Measurements from ENCODE around the gene BMP6.

BMP6 gene

GRCh38 chr6:7693827-7694226 is 32.1 kb upstream of the BMP6 start:
- H3K36me3 ChIP-seq (ENCODE audit: insufficient read depth, low read length) = no peaks in the 10 kb centered on the region
- H3K4me2 ChIP-seq (ENCODE audit: low read length) = no peak overlapping the region
- no peak overlapping the region for H3K4me3 ChIP-seq (ENCODE audit: low read length)
- H3K9ac ChIP-seq (ENCODE audit: low read depth, low read length) = no peak overlapping the region
- H3K27me3 ChIP-seq (ENCODE audit: control insufficient read depth, insufficient read depth, low read length) = no peaks in the 10 kb centered on the region
- H3K4me1 ChIP-seq (ENCODE audit: control insufficient read depth, insufficient read depth, low read length) = peaks cover 31% of the 10 kb centered on the region
- no peaks in the 10 kb centered on the region for H3K9me3 ChIP-seq (replicated peaks; ENCODE audit: low read length)

GRCh38 chr6:7696061-7696460 is 29.8 kb upstream of the BMP6 start:
- Histone ChIP-seq H3K27me3 (ENCODE audit: control insufficient read depth, insufficient read depth, low read length) (no peaks in the 10 kb centered on the region), H3K9me3 (replicated peaks; ENCODE audit: low read length) (no peaks in the 10 kb centered on the region), H3K9ac (ENCODE audit: low read depth, low read length) (no peak overlapping the region), H3K4me1 (ENCODE audit: control insufficient read depth, insufficient read depth, low read length) (peaks cover 31% of the 10 kb centered on the region), H3K36me3 (ENCODE audit: insufficient read depth, low read length) (no peaks in the 10 kb centered on the region), H3K4me3 (ENCODE audit: low read length) (no peak overlapping the region), H3K4me2 (ENCODE audit: low read length) (no peak overlapping the region)

- no peaks in the 10 kb centered on the region for H3K9me3 ChIP-seq (replicated peaks; ENCODE audit: low read length)
- H3K27me3 ChIP-seq (ENCODE audit: control insufficient read depth, insufficient read depth, low read length) = no peaks in the 10 kb centered on the region
- H3K4me3 ChIP-seq (ENCODE audit: low read length) = no peak overlapping the region
- H3K4me2 ChIP-seq (ENCODE audit: low read length) = peak overlapping the region; percentile 70
- peak overlapping the region; percentile 71 for H3K9ac ChIP-seq (ENCODE audit: low read depth, low read length)
- no peaks in the 10 kb centered on the region for H3K36me3 ChIP-seq (ENCODE audit: insufficient read depth, low read length)
- peaks cover 22% of the 10 kb centered on the region for H3K4me1 ChIP-seq (ENCODE audit: control insufficient read depth, insufficient read depth, low read length)
Observed at GRCh38 chr6:7697432-7697819, 28.5 kb upstream of the BMP6 start.

- H3K4me3 ChIP-seq (ENCODE audit: low read length) = peak overlapping the region; percentile 24
Observed at GRCh38 chr6:7697820-7698623, 27.9 kb upstream of the BMP6 start.

GRCh38 chr6:7701212-7701834 is 24.6 kb upstream of the BMP6 start:
- H3K4me1 ChIP-seq (ENCODE audit: control insufficient read depth, insufficient read depth, low read length) = peaks cover 20% of the 10 kb centered on the region

More at GRCh38 chr6:7697820-7698623, 27.9 kb upstream of the BMP6 start:
- peaks cover 20% of the 10 kb centered on the region for H3K4me1 ChIP-seq (ENCODE audit: control insufficient read depth, insufficient read depth, low read length)
- no peaks in the 10 kb centered on the region for H3K27me3 ChIP-seq (ENCODE audit: control insufficient read depth, insufficient read depth, low read length)
- peak overlapping the region; percentile 71 for H3K9ac ChIP-seq (ENCODE audit: low read depth, low read length)
- no peaks in the 10 kb centered on the region for H3K9me3 ChIP-seq (replicated peaks; ENCODE audit: low read length)
- peak overlapping the region; percentile 70 for H3K4me2 ChIP-seq (ENCODE audit: low read length)
- H3K36me3 ChIP-seq (ENCODE audit: insufficient read depth, low read length) = no peaks in the 10 kb centered on the region

GRCh38 chr6:7703148-7703680 is 22.7 kb upstream of the BMP6 start:
- Histone ChIP-seq H3K9me3 (replicated peaks; ENCODE audit: low read length) (no peaks in the 10 kb centered on the region), H3K27me3 (ENCODE audit: control insufficient read depth, insufficient read depth, low read length) (no peaks in the 10 kb centered on the region), H3K4me1 (ENCODE audit: control insufficient read depth, insufficient read depth, low read length) (peaks cover 7% of the 10 kb centered on the region), H3K4me2 (ENCODE audit: low read length) (no peak overlapping the region), H3K4me3 (ENCODE audit: low read length) (no peak overlapping the region), H3K9ac (ENCODE audit: low read depth, low read length) (no peak overlapping the region), H3K36me3 (ENCODE audit: insufficient read depth, low read length) (no peaks in the 10 kb centered on the region)

More at GRCh38 chr6:7701212-7701834, 24.6 kb upstream of the BMP6 start:
- Histone ChIP-seq H3K9me3 (replicated peaks; ENCODE audit: low read length) (no peaks in the 10 kb centered on the region), H3K9ac (ENCODE audit: low read depth, low read length) (no peak overlapping the region), H3K4me3 (ENCODE audit: low read length) (no peak overlapping the region), H3K36me3 (ENCODE audit: insufficient read depth, low read length) (no peaks in the 10 kb centered on the region), H3K4me2 (ENCODE audit: low read length) (no peak overlapping the region), H3K27me3 (ENCODE audit: control insufficient read depth, insufficient read depth, low read length) (no peaks in the 10 kb centered on the region)

GRCh38 chr6:7705483-7705882 is 20.4 kb upstream of the BMP6 start:
- no peaks in the 10 kb centered on the region for H3K4me1 ChIP-seq (ENCODE audit: control insufficient read depth, insufficient read depth, low read length)
- H3K9me3 ChIP-seq (replicated peaks; ENCODE audit: low read length) = no peaks in the 10 kb centered on the region
- H3K27me3 ChIP-seq (ENCODE audit: control insufficient read depth, insufficient read depth, low read length) = no peaks in the 10 kb centered on the region
- no peaks in the 10 kb centered on the region for H3K36me3 ChIP-seq (ENCODE audit: insufficient read depth, low read length)
- H3K4me3 ChIP-seq (ENCODE audit: low read length) = no peak overlapping the region
- H3K4me2 ChIP-seq (ENCODE audit: low read length) = no peak overlapping the region
- H3K9ac ChIP-seq (ENCODE audit: low read depth, low read length) = no peak overlapping the region

- Histone ChIP-seq H3K9me3 (replicated peaks; ENCODE audit: low read length) (peaks cover 5% of the 10 kb centered on the region), H3K4me3 (ENCODE audit: low read length) (no peak overlapping the region), H3K4me1 (ENCODE audit: control insufficient read depth, insufficient read depth, low read length) (no peaks in the 10 kb centered on the region), H3K36me3 (ENCODE audit: insufficient read depth, low read length) (no peaks in the 10 kb centered on the region), H3K4me2 (ENCODE audit: low read length) (no peak overlapping the region), H3K27me3 (ENCODE audit: control insufficient read depth, insufficient read depth, low read length) (no peaks in the 10 kb centered on the region), H3K9ac (ENCODE audit: low read depth, low read length) (no peak overlapping the region)
Observed at GRCh38 chr6:7706269-7706668, 19.6 kb upstream of the BMP6 start.

GRCh38 chr6:7707787-7708186 is 18.1 kb upstream of the BMP6 start:
- Histone ChIP-seq H3K36me3 (ENCODE audit: insufficient read depth, low read length) (no peaks in the 10 kb centered on the region), H3K9me3 (replicated peaks; ENCODE audit: low read length) (peaks cover 5% of the 10 kb centered on the region), H3K4me3 (ENCODE audit: low read length) (no peak overlapping the region), H3K9ac (ENCODE audit: low read depth, low read length) (no peak overlapping the region), H3K4me1 (ENCODE audit: control insufficient read depth, insufficient read depth, low read length) (no peaks in the 10 kb centered on the region), H3K4me2 (ENCODE audit: low read length) (no peak overlapping the region), H3K27me3 (ENCODE audit: control insufficient read depth, insufficient read depth, low read length) (no peaks in the 10 kb centered on the region)

- no peak overlapping the region for H3K4me3 ChIP-seq (ENCODE audit: low read length)
- peaks cover 3% of the 10 kb centered on the region for H3K4me1 ChIP-seq (ENCODE audit: control insufficient read depth, insufficient read depth, low read length)
- no peaks in the 10 kb centered on the region for H3K9me3 ChIP-seq (replicated peaks; ENCODE audit: low read length)
- H3K4me2 ChIP-seq (ENCODE audit: low read length) = no peak overlapping the region
- no peak overlapping the region for H3K9ac ChIP-seq (ENCODE audit: low read depth, low read length)
- H3K27me3 ChIP-seq (ENCODE audit: control insufficient read depth, insufficient read depth, low read length) = peaks cover 18% of the 10 kb centered on the region
- no peaks in the 10 kb centered on the region for H3K36me3 ChIP-seq (ENCODE audit: insufficient read depth, low read length)
Observed at GRCh38 chr6:7719364-7719850, 6.5 kb upstream of the BMP6 start.

GRCh38 chr6:7720346-7720745 is 5.6 kb upstream of the BMP6 start:
- Histone ChIP-seq H3K4me1 (ENCODE audit: control insufficient read depth, insufficient read depth, low read length) (peaks cover 3% of the 10 kb centered on the region), H3K4me3 (ENCODE audit: low read length) (no peak overlapping the region), H3K4me2 (ENCODE audit: low read length) (no peak overlapping the region)

More at GRCh38 chr6:7720346-7720745, 5.6 kb upstream of the BMP6 start:
- no peaks in the 10 kb centered on the region for H3K36me3 ChIP-seq (ENCODE audit: insufficient read depth, low read length)
- no peaks in the 10 kb centered on the region for H3K9me3 ChIP-seq (replicated peaks; ENCODE audit: low read length)
- H3K9ac ChIP-seq (ENCODE audit: low read depth, low read length) = no peak overlapping the region
- peaks cover 28% of the 10 kb centered on the region for H3K27me3 ChIP-seq (ENCODE audit: control insufficient read depth, insufficient read depth, low read length)
